ENCODE measurements around the gene MATN4.

The MATN4 gene

GRCh38 chr20:45340951-45341350, 32.9 kb upstream of the MATN4 start:
- no peak for DNase-seq (ENCODE audit: low spot score)

GRCh38 chr20:45340236-45340847, 32.2 kb upstream of the MATN4 start:
- no peak for DNase-seq (ENCODE audit: low spot score)

DNA sequence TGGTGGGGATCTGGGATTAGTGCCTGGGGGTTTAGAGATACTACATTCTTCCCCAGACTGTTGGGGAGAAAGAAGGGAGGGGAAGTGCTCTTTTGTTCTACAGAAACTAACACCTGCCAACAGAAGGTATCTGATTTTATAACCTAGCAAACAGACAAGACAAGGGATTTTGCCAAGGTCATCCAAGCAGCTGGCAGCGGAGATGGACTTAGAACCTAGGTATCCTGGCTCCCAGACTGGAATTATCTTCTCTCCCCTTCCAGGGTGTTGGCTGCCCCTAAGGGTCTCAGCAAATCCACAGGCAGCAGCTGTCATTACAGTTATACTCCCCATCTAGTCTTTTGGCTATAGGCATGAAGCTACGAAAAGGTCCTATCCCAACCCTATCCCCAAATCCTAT, 31.7 kb upstream of the MATN4 start:
- DNase-seq (ENCODE audit: low spot score): no peak

DNA sequence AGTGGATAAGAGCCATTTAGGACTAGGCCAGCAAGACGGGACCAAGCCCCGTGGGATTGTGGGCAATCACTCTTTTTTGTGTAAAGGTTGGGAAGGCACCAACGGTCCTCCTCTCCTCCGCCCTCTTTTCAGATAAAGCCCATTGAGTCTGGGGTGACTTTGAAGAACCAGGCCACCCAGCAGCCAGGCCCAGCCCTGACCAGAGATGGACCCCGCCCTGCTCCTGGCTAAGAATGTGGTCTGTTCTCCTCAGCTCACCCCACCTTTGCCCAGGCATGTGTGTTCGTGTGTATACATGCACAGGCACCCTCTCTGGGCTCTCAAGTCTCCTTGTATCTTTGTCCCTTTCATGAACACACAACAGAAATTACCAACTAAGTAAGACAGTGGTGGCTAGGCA, 31.0 kb upstream of the MATN4 start:
- DNase-seq (ENCODE audit: low spot score): no peak

GRCh38 chr20:45338121-45339030, 30.3 kb upstream of the MATN4 start:
- DNase-seq (ENCODE audit: low spot score): peak; percentile 37

DNA sequence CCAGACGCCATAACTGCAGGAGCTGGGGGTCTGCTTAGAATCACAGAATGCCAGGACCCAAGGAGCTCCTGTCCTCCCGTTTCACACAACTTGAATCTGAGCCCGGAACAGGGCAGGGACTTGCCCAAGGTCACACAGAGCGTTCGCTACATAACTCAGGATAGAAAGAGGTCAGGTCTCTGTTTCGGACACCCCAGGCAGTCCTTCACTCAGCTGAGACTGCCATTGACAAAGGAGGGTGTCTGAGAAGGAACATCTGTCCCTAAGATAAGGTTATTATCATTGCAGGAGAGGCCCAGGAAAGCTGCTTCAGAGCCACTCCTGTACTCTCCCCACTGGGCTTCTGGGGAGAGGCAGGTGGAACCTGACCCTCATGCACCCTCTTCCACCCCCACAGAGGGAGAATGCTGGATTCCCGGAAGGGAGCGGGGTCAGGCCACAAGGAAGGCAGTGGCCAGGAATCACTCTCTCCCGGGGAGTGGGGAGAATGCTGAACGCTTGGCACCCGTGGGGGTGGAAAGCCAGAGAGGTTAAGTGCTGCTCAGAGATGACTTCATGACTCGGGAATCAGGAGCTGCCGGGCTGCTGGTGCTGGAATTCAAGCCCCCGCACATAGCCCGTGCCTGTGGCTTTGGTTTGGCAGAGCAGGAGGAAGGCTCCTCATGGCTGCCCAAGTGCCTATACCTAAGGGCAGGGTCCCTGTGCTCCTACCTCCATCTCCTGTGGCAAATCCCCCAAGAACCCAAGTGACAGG, 29.4 kb upstream of the MATN4 start:
- peak; percentile 88 for DNase-seq (ENCODE audit: low spot score)

GRCh38 chr20:45336530-45337366, 28.6 kb upstream of the MATN4 start:
- DNase-seq (ENCODE audit: low spot score): peak; percentile 77

GRCh38 chr20:45330476-45330875, 22.4 kb upstream of the MATN4 start:
- DNase-seq (ENCODE audit: low spot score): no peak

DNA sequence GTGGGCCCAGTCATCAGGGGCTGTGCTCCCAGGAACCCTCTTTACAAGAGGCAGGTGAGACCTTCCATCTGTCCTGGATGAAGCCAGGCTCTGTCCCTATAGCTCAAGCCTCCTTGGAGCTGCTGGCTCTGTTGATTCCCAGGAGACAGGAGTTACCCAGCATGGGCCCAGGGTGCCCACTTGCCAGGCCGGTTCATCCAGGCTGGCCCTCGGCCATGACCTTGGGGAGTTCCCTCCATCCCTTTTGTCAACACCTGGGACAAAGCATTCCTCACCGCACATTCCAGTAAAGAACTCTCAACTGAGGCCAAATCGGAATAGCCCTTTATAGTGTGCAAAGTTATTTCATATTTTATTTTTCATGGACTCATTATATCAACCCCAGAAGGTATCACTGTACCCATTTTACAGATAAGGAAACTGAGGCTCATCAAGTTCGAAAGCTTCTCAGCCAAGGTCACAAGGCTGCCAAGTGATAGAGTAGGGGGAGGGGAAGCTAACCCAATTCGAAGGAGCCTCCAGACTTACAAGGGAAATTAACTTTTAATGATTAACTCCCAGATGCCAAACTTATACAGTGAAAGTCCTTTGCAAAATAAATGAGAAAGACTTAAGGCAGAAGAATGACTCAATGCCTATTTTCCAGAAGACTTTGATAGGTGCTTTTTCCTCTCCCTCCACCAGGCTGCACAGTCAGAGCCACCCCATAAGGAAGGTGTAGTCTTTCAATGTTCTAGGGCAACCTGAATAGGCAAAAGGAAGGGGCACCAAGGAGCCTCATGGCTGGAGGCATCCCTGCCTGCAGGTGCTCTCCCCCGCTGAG, 21.6 kb upstream of the MATN4 start:
- no peak for DNase-seq (ENCODE audit: low spot score)

DNA sequence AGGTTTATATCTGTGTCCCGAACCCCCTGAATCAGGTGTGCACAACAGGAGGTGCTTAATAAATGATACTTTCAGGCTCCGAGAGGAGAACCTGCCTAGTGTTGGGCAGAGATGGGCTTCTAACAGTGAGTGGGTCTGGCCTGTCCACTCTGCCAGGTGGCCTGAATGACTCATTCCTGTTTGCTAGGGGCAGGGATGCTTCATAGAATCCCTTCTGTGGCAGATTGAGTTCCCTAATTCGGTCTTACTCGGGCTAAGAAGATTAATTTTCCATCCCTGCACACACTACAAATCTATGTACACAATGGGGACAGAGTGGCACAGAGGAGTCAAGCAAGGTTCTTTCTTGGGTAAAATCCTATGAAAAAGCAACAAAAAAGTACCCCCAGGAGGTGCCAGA, 20.4 kb upstream of the MATN4 start:
- DNase-seq (ENCODE audit: low spot score): no peak

DNA sequence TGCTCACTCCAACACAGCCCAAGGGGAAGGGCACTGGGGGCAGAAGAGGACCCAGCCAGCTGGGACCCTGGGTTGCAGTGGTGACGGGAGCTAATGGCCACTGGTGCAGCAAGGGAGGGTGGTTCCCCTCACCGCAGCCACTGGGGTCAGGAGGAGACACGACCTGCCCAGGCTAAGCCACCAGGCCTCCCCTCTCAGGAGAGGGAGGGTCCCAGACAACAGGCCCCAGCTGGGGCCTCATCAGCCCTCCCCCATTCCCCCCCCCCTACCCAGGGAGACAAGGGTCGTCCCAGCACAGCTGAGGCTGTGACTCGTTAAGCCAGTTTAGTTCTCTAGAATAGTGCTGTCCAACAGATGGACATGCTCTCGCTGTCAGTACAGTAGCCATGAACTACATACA, 17.3 kb upstream of the MATN4 start:
- no peak for DNase-seq (ENCODE audit: low spot score)

- no peak for DNase-seq (ENCODE audit: low spot score)
These were observed 15.6 kb upstream of the MATN4 start for GRCh38 chr20:45323731-45324130.

DNA sequence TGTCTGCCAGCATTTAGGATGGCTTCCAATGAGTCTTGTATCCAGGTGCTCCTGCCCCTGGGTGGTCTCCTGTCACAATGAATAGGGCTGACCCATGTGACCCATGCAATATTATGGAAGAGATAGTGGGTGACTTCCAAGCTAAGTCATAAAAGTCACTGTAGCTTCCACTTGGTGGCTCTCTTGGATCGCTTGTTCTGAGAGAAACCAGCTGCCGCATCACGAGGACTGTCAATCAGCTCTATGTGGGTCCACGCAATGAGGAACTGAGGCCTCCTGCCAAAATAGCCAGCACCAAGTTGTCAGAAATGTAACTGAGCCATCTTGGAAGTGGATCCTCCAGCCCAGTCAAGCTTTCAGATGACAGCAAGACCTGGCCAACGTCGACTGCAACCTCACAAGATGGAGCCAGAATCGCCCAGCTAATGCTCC, 14.9 kb upstream of the MATN4 start:
- no peak for DNase-seq (ENCODE audit: low spot score)

GRCh38 chr20:45320948-45321595, 13.0 kb upstream of the MATN4 start:
- no peak for DNase-seq (ENCODE audit: low spot score)

DNA sequence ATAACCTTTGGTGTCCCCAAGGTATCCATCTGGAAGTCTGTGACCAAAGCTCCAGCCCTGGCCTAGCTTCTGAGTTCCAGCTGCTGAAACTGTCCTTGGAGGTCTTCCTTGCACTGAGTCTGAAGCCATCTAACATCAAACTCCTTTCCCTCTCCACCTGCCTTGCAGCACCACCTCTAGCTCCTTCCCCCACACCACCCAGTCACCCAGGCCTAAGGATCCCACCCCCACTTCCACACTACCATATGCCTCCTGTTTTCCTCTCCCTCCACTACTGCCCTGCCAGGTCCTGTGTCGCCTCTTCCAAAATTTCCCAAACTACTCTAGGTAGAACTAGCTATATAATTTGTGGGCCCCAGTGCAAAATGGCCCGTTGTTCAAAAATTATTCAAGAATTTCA, 10.8 kb upstream of the MATN4 start:
- no peak for DNase-seq (ENCODE audit: low spot score)

- DNase-seq (ENCODE audit: low spot score): no peak
These were observed 10.4 kb upstream of the MATN4 start for GRCh38 chr20:45318386-45318939.

DNA sequence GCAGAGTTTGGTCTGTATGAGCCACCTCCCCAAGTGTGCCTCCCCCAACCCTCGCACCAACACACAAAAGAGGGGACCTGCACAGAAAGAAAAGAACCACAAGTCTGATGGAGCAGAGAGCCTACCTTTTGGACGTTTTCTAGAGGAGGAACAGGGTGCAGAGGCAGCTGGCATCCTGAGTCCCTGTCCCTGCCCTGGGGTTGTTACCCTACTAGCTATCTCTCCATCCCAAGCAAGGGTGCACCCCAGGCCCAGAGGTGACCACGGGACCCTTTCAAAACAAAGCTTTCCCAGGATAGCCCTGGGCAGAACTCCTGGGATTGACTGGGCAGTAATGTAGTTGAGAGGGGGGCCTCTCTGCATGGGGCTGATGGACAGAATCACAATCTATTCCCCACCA, 9.7 kb upstream of the MATN4 start:
- DNase-seq (ENCODE audit: low spot score): no peak

GRCh38 chr20:45316150-45317080, 8.3 kb upstream of the MATN4 start:
- no peak for DNase-seq (ENCODE audit: low spot score)

- no peak for DNase-seq (ENCODE audit: low spot score)
These were observed 7.6 kb upstream of the MATN4 start for GRCh38 chr20:45315672-45316071.
